ENCODE measurements around the gene LRIG3.
"Not testable (repeated sequence)": the region's sequence is repeated elsewhere in the genome, so short reads cannot be mapped to it uniquely, and the experiment has no call there.

The LRIG3 gene, protein sequence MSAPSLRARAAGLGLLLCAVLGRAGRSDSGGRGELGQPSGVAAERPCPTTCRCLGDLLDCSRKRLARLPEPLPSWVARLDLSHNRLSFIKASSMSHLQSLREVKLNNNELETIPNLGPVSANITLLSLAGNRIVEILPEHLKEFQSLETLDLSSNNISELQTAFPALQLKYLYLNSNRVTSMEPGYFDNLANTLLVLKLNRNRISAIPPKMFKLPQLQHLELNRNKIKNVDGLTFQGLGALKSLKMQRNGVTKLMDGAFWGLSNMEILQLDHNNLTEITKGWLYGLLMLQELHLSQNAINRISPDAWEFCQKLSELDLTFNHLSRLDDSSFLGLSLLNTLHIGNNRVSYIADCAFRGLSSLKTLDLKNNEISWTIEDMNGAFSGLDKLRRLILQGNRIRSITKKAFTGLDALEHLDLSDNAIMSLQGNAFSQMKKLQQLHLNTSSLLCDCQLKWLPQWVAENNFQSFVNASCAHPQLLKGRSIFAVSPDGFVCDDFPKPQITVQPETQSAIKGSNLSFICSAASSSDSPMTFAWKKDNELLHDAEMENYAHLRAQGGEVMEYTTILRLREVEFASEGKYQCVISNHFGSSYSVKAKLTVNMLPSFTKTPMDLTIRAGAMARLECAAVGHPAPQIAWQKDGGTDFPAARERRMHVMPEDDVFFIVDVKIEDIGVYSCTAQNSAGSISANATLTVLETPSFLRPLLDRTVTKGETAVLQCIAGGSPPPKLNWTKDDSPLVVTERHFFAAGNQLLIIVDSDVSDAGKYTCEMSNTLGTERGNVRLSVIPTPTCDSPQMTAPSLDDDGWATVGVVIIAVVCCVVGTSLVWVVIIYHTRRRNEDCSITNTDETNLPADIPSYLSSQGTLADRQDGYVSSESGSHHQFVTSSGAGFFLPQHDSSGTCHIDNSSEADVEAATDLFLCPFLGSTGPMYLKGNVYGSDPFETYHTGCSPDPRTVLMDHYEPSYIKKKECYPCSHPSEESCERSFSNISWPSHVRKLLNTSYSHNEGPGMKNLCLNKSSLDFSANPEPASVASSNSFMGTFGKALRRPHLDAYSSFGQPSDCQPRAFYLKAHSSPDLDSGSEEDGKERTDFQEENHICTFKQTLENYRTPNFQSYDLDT

DNA sequence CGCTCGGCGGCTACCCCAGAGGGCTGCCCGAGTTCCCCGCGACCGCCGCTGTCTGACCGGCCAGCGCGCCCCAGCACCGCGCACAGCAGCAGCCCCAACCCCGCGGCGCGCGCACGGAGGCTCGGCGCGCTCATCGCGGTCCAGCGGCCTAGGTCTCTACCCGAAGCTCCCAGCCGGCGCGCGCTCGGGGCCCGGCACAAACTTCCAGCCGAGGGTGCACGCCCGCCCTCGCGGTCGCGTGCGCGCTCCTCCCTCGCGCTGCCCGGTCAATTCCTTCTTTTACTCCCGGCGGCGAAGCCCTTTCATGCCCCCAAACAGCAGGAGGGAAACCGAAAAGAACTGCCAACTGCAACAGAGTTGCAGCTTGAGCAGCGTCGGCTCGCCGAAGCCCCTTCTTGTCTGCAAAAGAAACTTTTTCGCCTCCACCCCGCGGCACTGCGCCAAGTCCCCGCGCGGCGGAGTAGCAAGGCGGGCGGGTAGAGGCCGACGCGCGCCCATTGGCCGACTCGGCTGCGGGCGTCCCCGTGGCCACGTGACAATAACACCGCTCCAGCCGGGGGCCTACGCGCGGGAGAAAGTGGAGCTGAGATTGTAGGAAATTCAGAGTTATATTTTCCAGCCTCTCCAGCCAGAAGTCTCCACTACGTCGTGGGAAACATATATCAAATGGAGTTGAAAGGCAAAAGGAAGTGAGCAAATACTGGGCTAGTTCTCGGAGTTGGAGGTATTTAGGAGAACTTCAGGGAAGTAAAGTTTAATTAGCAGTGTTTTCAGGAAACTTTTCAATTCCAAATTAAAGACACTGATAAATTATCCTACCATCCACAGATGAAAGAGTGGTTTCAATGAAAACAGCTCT, at the start of gene LRIG3:
TSS of gene LRIG3 (minus strand) at position 403 of the 859 bp plus-strand sequence. CDS start at position 134, 269 bp downstream.
- DNase-seq: peak; percentile 80

DNA sequence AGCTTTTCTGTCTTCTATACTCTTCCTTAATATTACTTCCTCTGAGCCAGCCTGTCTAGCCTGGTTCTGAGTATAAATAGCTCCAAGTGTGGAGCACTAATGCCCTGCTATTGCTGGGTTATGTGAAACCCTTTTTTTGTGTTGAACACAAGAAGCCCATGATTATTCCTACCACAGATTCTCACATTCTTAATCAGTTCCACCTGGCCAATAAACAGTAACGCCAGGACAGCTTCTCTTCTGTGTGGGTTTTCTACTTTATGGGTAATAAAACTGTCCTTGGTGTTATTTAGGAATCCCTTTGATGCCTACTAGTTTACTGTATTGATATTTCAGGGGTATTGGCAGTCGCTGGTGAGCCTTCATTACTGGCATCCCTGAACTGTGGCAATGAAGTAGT, 48.9 kb upstream of the LRIG3 start:
- no peak for DNase-seq

DNA sequence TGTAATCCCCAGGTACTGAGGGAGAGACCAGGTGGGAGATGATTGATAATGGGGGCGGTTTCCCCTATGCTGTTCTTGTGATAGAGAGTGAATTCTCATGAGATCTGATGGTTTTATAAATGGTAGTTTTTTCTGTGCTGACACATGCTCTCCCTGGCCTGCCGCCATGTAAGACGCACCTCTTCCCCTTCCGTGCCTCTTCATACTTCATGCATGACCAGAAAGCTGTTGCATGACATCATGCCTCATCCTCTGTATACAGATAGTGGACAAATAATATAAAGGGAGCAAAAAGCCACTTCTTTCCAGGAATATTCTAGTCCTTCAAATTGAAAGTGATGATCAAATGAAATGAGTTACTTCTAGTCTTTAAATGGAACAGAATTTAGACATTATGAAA, 47.3 kb upstream of the LRIG3 start:
- DNase-seq: no peak

- peak; percentile 48 for DNase-seq
These were observed 46.6 kb upstream of the LRIG3 start for GRCh38 chr12:58966939-58967338.

- DNase-seq: no peak
These were observed 45.3 kb upstream of the LRIG3 start for GRCh38 chr12:58965568-58965967.

- DNase-seq: no peak
These were observed 43.5 kb upstream of the LRIG3 start for GRCh38 chr12:58963844-58964243.

DNA sequence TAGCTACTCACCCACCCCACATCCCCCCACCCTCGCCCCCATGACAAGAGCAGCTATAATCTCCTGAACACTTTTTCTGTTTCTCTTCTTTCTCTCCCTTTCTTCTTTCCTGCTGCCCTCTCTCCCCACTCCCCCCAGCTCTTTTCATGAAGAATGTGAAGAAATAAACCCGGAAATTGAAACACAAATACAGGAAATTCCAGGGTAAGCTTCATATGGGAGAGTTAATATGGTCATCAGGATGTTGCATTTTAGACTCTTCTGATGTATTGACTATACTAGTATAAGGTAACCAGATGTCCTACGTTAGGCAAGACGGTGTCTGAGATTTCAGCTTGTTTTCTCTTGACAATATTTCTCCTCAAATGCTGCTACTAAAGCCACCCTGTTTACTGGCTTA, 41.6 kb upstream of the LRIG3 start:
- no peak for DNase-seq

GRCh38 chr12:58961166-58961565, 40.9 kb upstream of the LRIG3 start:
- no peak for DNase-seq

- DNase-seq: no peak
These were observed 39.5 kb upstream of the LRIG3 start for GRCh38 chr12:58959639-58960300.

GRCh38 chr12:58957298-58957697, 37.0 kb upstream of the LRIG3 start:
- DNase-seq: no peak

DNA sequence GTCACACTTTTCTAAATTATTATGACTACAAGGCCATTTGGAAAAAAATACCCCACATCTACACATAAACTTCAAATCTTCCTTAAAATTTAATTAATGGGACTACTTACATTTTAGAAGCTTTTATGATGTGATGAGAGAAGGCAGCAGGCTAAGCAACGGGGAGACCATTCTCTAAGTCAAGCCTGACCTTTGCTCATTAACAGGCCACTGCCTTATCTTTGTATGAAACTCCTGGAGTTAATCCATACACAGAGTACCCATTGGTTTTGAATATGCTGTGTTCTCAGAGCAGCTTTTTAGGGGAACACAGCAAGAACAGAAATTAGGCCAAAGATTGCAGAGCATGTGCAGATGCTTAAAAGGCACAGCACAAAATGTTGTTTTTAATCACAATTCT, 35.5 kb upstream of the LRIG3 start:
- no peak for DNase-seq

DNA sequence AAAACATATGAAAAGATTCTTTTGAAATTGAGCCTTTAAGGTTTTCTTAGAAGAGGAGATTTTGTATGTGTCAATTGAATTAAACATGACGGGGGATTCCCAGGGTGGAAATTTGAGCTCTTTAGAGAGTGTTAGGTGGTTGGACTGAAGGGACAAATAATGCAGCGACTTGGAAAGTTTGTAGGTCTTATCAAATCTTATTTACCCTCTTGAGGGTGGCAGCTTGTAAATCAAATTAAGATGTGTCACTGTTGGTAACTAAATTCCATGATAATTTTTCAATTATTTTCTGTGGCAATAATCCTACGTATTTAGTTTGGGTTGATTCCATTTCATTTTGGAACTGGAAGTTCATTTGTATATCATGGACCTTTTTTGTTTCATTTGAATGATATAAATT, 33.7 kb upstream of the LRIG3 start:
- no peak for DNase-seq

- DNase-seq: no peak
These were observed 30.4 kb upstream of the LRIG3 start for GRCh38 chr12:58950739-58951100.

- DNase-seq: not testable (repeated sequence)
These were observed 29.8 kb upstream of the LRIG3 start for GRCh38 chr12:58949954-58950738.

DNA sequence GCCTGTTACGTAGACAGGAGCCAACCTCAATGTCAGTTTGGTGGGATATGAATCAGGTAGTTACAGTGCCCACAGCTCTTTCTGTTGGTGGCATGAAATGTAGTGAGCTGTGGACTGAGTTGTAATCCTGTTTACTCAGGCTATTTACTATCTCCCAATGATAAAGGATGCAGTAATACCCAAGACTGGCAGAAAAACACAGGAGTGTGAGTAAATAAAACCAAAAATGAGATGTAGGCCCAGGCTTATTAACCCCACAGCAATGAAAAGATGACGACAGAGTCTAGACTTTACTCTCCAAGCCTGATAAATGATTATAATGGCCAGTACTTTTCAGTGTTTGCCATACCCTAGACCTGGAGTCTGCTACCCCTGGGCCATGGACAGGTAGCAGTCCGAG, 22.8 kb upstream of the LRIG3 start:
- no peak for DNase-seq

DNA sequence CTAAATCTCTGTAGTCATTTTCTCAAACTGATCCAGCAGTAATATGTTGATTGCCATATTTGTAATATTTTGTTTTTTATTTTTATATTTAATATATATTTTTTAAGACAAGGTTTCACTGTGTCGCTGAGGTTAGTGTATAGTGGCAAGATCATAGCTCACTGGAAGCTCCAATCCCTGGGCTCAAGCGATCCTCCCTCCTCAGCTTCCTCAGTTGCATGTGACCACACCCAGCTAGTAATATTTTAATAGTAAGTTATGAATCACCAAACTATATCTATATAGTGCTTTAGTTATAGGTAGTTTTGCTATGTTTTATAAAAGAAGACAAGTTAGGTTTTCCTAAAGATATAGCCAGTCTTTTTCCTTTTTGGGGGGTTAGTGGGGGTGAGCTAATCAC, 22.0 kb upstream of the LRIG3 start:
- no peak for DNase-seq

- DNase-seq: no peak
These were observed 19.2 kb upstream of the LRIG3 start for GRCh38 chr12:58939399-58940100.

- DNase-seq: no peak
These were observed 18.1 kb upstream of the LRIG3 start for GRCh38 chr12:58938440-58938839.

GRCh38 chr12:58934528-58934927, 14.2 kb upstream of the LRIG3 start:
- DNase-seq: no peak
